Endothelial cell of umbilical vein (primary cell): ENCODE data around the gene SMAD1. TPM values are rescaled to one million over a fixed set of nuclear protein-coding genes. Genes with fewer than 3 reads are reported as not detected.
A peak's percentile ranks its signal among the peaks of the same experiment; 100 is the strongest.

Source experiments
- BruUV-seq: library from RNA; stranded (reverse); fragments of 400-500 nt; replicated peaks from 2 replicates; lab custom pipeline; 2021; lab: Mats Ljungman, UMichigan
- CTCF ChIA-PET: fragments of 300-600, 350-600 bp; sonication (Branson Sonifier 250); formaldehyde crosslinking; loops from one replicate; lab custom pipeline; 2021; ENCODE audit warnings: antibody characterized with exemption, inconsistent platforms; lab: Charles Lee
- POLR2A ChIA-PET: fragments of 300-600, 350-600 bp; sonication (Branson Sonifier 250); formaldehyde crosslinking; loops from one replicate; lab custom pipeline; 2021; ENCODE audit warnings: antibody characterized with exemption, inconsistent platforms; lab: Charles Lee
- DNase-seq: peaks from one replicate; pipeline ENCODE4 v3.0.0-alpha.2; 2011; ENCODE audit warnings: low read depth, low spot score
- FAIRE-seq: peaks from 2 replicates; lab custom pipeline; 2011; peaks lifted over from hg19 to GRCh38; lab: Jason Lieb, UNC
- H2AFZ ChIP-seq: 2 replicates; pipeline ENCODE4 v1.6.0; 2012; ENCODE audit warnings: low read depth, low read length, control low read depth, inconsistent platforms
- H3K27ac ChIP-seq: 2 replicates; pipeline ENCODE4 v1.5.1; 2011; ENCODE audit warnings: low read depth, mild to moderate bottlenecking, control low read depth, low read length, moderate library complexity; ENCODE audit not compliant: insufficient read depth
- H3K27me3 ChIP-seq, 2 experiments: 2 replicates each; pipeline versions ENCODE4 v1.6.0 to v1.6.1; 2011; ENCODE audit warnings: low read length in 2 of 2, mixed read lengths in 1 of 2; ENCODE audit not compliant: control insufficient read depth in 2 of 2, insufficient read depth in 2 of 2
- H3K36me3 ChIP-seq, 2 experiments: 2 replicates in 1 of 2; 3 replicates in 1 of 2; pipeline ENCODE4 v1.5.1; 2011; ENCODE audit warnings: low read length in 2 of 2, mild to moderate bottlenecking in 1 of 2, moderate library complexity in 1 of 2; ENCODE audit not compliant: control insufficient read depth in 2 of 2, insufficient read depth in 2 of 2; ENCODE audit errors: extremely low read depth in 1 of 2
- H3K4me1 ChIP-seq: 3 replicates; pipeline ENCODE4 v1.5.1; 2011; ENCODE audit warnings: mild to moderate bottlenecking, low read length; ENCODE audit not compliant: control insufficient read depth, insufficient read depth; ENCODE audit errors: extremely low read depth
- H3K4me2 ChIP-seq: 2 replicates; pipeline ENCODE4 v1.6.1; 2011; ENCODE audit warnings: low read length, control low read depth, mixed read lengths; ENCODE audit not compliant: insufficient read depth
- H3K4me3 ChIP-seq, 3 experiments: fragments of 200-600 bp in 1 of 3; sonication (generic), shearing (Covaris generic) in 1 of 3; replicated peaks in 1 of 3; 2 replicates each; pipeline ENCODE4 v1.5.1; 2011 to 2016; ENCODE audit warnings: control low read depth in 3 of 3, low read length in 3 of 3, mild to moderate bottlenecking in 2 of 3, inconsistent platforms in 1 of 3, low read depth in 1 of 3, moderate library complexity in 1 of 3; ENCODE audit not compliant: insufficient read depth in 1 of 3
- H3K79me2 ChIP-seq: 2 replicates; pipeline ENCODE4 v1.6.0; 2012; ENCODE audit warnings: low read length, inconsistent platforms; ENCODE audit not compliant: control insufficient read depth, insufficient read depth
- H3K9ac ChIP-seq: replicated peaks from 2 replicates; pipeline ENCODE3; 2011; ENCODE audit warnings: low read length, control low read depth; ENCODE audit not compliant: insufficient read depth; ENCODE audit errors: extremely low read depth
- H3K9me1 ChIP-seq: replicated peaks from 3 replicates; pipeline ENCODE4 v1.6.0; 2011; ENCODE audit warnings: mild to moderate bottlenecking, low read length; ENCODE audit not compliant: control insufficient read depth, insufficient read depth; ENCODE audit errors: extremely low read depth
- H3K9me3 ChIP-seq: replicated peaks from 2 replicates; pipeline ENCODE4 v1.5.1; 2012; ENCODE audit warnings: low read length, inconsistent platforms; ENCODE audit not compliant: control insufficient read depth, insufficient read depth
- H4K20me1 ChIP-seq: replicated peaks from 2 replicates; pipeline ENCODE3; 2011; ENCODE audit warnings: mild to moderate bottlenecking, low read length; ENCODE audit not compliant: control insufficient read depth, insufficient read depth; ENCODE audit errors: extremely low read depth
- CTCF ChIP-seq, 2 donors: IDR thresholded peaks; 1 replicate in 1 of 2; 2 replicates in 1 of 2; pipeline ENCODE4 v1.5.1; 2011; ENCODE audit warnings: low read length in 2 of 2, mild to moderate bottlenecking in 2 of 2, moderate library complexity in 2 of 2, control low read depth in 1 of 2, inconsistent platforms in 1 of 2, low read depth in 1 of 2; ENCODE audit not compliant: insufficient read depth in 1 of 2; ENCODE audit errors: extremely low read depth in 1 of 2
- EZH2 ChIP-seq: IDR thresholded peaks from 2 replicates; pipeline ENCODE4 v1.6.1; 2012; ENCODE audit warnings: borderline replicate concordance, low read depth, mild to moderate bottlenecking, moderate library complexity, low read length, inconsistent platforms; ENCODE audit not compliant: severe bottlenecking
- FOS ChIP-seq: IDR thresholded peaks from 2 replicates; pipeline ENCODE4 v1.6.1; 2011; ENCODE audit warnings: mild to moderate bottlenecking, low read length, moderate library complexity, borderline replicate concordance; ENCODE audit not compliant: insufficient read depth
- GATA2 ChIP-seq: IDR thresholded peaks from 2 replicates; pipeline ENCODE4 v1.7.0; 2011; ENCODE audit warnings: low read depth, mild to moderate bottlenecking, moderate library complexity, mixed read lengths, low read length; ENCODE audit not compliant: insufficient read length, insufficient read depth
- JUN ChIP-seq: IDR thresholded peaks from 2 replicates; pipeline ENCODE4 v1.6.1; 2011; ENCODE audit warnings: borderline replicate concordance, low read depth; ENCODE audit not compliant: insufficient read length, insufficient read depth
- MYC ChIP-seq: IDR thresholded peaks from one replicate; pipeline ENCODE4 v1.6.1; 2011; ENCODE audit warnings: mild to moderate bottlenecking, low read depth, low read length
- POLR2A ChIP-seq: IDR thresholded peaks from 2 replicates; pipeline ENCODE4 v1.6.1; 2012; ENCODE audit warnings: low read depth, mild to moderate bottlenecking, control low read depth, low read length
- POLR2AphosphoS5 ChIP-seq: IDR thresholded peaks from 2 replicates; pipeline ENCODE4 v1.6.1; 2012; ENCODE audit warnings: low read depth, mild to moderate bottlenecking, control low read depth, low read length, moderate library complexity; ENCODE audit not compliant: insufficient read depth
- dilution Hi-C: fragments of 300-500 bp; cut with MboI; formaldehyde crosslinking; loops from one replicate; pipeline ENCODE4 v1.15.0; 2019; ENCODE audit warnings: low sequenced_read_pairs; ENCODE audit not compliant: extremely low pct_ligation_motif_present
- intact Hi-C: fragments of 100-400 bp; cut with micrococcal nuclease; formaldehyde crosslinking; loops from one replicate; pipeline ENCODE4 v1.10.0; 2022
- polyA plus RNA-seq, 4 experiments: library from polyadenylated mRNA; depleted of rRNA in 3 of 4; stranded (reverse) in 3 of 4; unstranded in 1 of 4; fragments of >200 nt; gene quantifications; 2 replicates each; pipeline versions ENCODE4 v1.2.1 to v1.2.3, GENCODE V29; 2011 to 2012; ENCODE audit warnings: missing spikeins in 1 of 4
- total RNA-seq: library from RNA; stranded (reverse); gene quantifications from 2 replicates; pipeline ENCODE4 v1.2.3, GENCODE V29; 2021
- TF ChIP-seq, protein P1 (sequence below): IDR thresholded peaks from 2 replicates; pipeline ENCODE4 v1.6.1; 2011; ENCODE audit not compliant: insufficient read depth, insufficient read length

The SMAD1 gene
- total and polyA plus RNA-seq, 2 donors (not counting 3 experiments of a cell fraction or from before 2014, with no cell fraction given) = 101 to 116 TPM

DNA sequence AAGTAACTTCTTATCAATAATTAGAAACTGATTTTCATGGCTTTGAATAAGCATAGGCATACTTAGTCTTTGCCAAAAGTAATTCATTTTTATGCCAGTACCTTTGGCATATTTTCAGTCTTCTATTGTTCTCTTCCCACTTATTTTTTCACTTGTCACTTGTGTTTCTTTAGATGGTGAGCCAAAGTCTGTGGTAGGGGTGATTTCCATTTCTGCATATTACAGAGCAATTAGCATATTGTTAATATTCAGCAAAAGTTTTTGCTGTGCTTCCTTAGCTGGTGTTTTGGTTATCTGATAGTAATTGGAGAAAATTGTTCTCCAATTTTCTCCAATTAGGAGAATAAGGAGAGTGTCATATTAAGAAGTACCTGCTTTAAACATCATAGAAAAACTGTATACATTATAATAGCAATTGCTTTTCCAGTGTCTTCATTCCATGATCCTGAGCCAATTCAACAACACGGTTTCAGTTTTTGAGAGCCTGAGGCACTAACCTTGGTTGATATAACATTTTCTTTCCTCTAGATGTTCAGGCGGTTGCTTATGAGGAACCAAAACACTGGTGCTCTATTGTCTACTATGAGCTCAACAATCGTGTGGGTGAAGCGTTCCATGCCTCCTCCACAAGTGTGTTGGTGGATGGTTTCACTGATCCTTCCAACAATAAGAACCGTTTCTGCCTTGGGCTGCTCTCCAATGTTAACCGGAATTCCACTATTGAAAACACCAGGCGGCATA lies 64.7 kb downstream of the SMAD1 start:
- Histone ChIP-seq H3K9ac (peak overlapping the region; percentile 79), H3K27me3 (no peaks in the 10 kb centered on the region), H3K36me3 (peaks cover 4 to 16% of the 10 kb centered on the region in 2 experiments), H3K79me2 (peaks cover 12% of the 10 kb centered on the region), H3K9me1 (no peaks in the 10 kb centered on the region), H3K4me2 (peak overlapping the region; percentile 92), H3K4me1 (peaks cover 43% of the 10 kb centered on the region), H3K9me3 (no peaks in the 10 kb centered on the region), H4K20me1 (no peaks in the 10 kb centered on the region), H3K27ac (peak overlapping the region; percentile 98), H3K4me3 (peak overlapping the region in 2 of 3 experiments; percentile 14 to 58), H2AFZ (peak overlapping the region; percentile 57)
- BruUV-seq = no TSS peak
- dilution Hi-C loops = no loop called here
- intact Hi-C loops = loop anchor here (1.0 to 5.0 kb wide), 6 partner anchors 11 to 389 kb away; partner anchors contain the start of gene SMAD1
- CTCF ChIA-PET = interaction anchor here (0.8 to 4.7 kb wide), 13 partner anchors 9 to 330 kb away, joined by 3 to 24 read pairs (median 6); no protein-coding TSS in a partner anchor
- DNase-seq (peak; percentile 91), FAIRE-seq (peak; percentile 82)
- POLR2A ChIA-PET = interaction anchor here (1.2 to 1.7 kb wide), 2 partner anchors 9 to 45 kb away, joined by 3 to 4 read pairs; no protein-coding TSS in a partner anchor
- peak; percentile 11 for TF ChIP-seq JUN
- peak; percentile 10 for TF ChIP-seq POLR2A
- TF ChIP-seq MYC = no peak

- FAIRE-seq = no peak
- Histone ChIP-seq H2AFZ (no peak overlapping the region), H3K4me2 (no peak overlapping the region), H3K27ac (no peak overlapping the region), H3K27me3 (no peaks in the 10 kb centered on the region), H3K9me3 (no peaks in the 10 kb centered on the region), H4K20me1 (no peaks in the 10 kb centered on the region), H3K36me3 (peaks cover 3 to 6% of the 10 kb centered on the region in 2 experiments), H3K4me1 (peaks cover 21% of the 10 kb centered on the region), H3K79me2 (peaks cover 7% of the 10 kb centered on the region), H3K4me3 (no peak overlapping the region), H3K9me1 (no peaks in the 10 kb centered on the region), H3K9ac (no peak overlapping the region)
- DNase-seq = no peak
- ChIA-PET CTCF (no interaction called here), POLR2A (no interaction called here)
- no TSS peak for BruUV-seq
- intact Hi-C loops (no loop called here), dilution Hi-C loops (no loop called here)
- no peak for TF ChIP-seq FOS
- TF ChIP-seq POLR2AphosphoS5 = no peak
- TF ChIP-seq EZH2 = no peak
- no peak for TF ChIP-seq JUN
- TF ChIP-seq, protein P1, sequence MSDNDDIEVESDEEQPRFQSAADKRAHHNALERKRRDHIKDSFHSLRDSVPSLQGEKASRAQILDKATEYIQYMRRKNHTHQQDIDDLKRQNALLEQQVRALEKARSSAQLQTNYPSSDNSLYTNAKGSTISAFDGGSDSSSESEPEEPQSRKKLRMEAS = no peak
- no peak for TF ChIP-seq POLR2A
- TF ChIP-seq GATA2 = no peak
- no peak for TF ChIP-seq MYC
- TF ChIP-seq CTCF (IDR thresholded peaks at IDR 0.05; ENCODE audit: extremely low read depth in 1 of 2, insufficient read depth in 1 of 2, low read depth in 1 of 2, low read length in 2 of 2) = no peak
Measured at GRCh38 chr4:145551660-145552059, 70.0 kb downstream of the SMAD1 start.
